SK-N-MC (cell line): Measurements from ENCODE around the gene ANKRD18A.

Experiments used
- EZH2 ChIP-seq: fragments of 200-600 bp; sonication (generic); IDR thresholded peaks from one replicate; pipeline ENCODE4 v1.6.1; 2017; ENCODE audit warnings: antibody characterized with exemption
- FOXP2 ChIP-seq: optimal IDR thresholded peaks from 2 replicates; pipeline ENCODE3; 2011; ENCODE audit warnings: mild to moderate bottlenecking, moderate library complexity; ENCODE audit not compliant: insufficient read depth; ENCODE audit errors: extremely low read length, control extremely low read depth

DNA sequence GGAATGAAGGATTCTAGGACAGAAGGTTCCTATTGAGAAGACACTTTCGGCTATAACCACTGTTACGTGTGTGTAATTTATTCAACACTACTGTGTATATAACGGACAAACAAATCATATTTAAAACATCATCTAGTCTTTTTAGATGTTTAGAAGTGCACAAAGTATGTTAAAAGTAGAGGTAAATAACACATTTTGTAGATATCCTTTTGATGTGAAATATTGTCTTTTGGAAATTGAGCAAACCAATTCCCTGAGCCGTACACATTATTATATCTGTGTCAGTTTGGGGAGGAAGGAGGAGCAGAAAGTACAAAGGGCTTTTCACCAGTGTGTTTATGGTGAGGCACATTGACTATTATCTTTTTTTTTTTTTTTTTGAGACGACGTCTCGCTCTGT, 39.1 kb upstream of the ANKRD18A start:
- no peak for TF ChIP-seq EZH2
- no peak for TF ChIP-seq FOXP2
